GM18868 (cell line): Measurements from ENCODE around the gene DENND1B.
A peak's percentile ranks its signal among the peaks of the same experiment; 100 is the strongest.
"Not testable (repeated sequence)": the region's sequence is repeated elsewhere in the genome, so short reads cannot be mapped to it uniquely, and the experiment has no call there.

Experiments used
- ATAC-seq: cut with Tn5 transposase; IDR thresholded peaks from one replicate; pipeline ENCODE4 v1.9.1; 2021; ENCODE audit warnings: mild to moderate bottlenecking, moderate library complexity; ENCODE audit not compliant: unreplicated experiment

The DENND1B gene

GRCh38 chr1:197786280-197786679 is 11.0 kb upstream of the DENND1B start:
- ATAC-seq = no peak

- no peak for ATAC-seq
Observed at GRCh38 chr1:197783510-197783948, 8.2 kb upstream of the DENND1B start.

- no peak for ATAC-seq
Observed at GRCh38 chr1:197782722-197783360, 7.6 kb upstream of the DENND1B start.

DNA sequence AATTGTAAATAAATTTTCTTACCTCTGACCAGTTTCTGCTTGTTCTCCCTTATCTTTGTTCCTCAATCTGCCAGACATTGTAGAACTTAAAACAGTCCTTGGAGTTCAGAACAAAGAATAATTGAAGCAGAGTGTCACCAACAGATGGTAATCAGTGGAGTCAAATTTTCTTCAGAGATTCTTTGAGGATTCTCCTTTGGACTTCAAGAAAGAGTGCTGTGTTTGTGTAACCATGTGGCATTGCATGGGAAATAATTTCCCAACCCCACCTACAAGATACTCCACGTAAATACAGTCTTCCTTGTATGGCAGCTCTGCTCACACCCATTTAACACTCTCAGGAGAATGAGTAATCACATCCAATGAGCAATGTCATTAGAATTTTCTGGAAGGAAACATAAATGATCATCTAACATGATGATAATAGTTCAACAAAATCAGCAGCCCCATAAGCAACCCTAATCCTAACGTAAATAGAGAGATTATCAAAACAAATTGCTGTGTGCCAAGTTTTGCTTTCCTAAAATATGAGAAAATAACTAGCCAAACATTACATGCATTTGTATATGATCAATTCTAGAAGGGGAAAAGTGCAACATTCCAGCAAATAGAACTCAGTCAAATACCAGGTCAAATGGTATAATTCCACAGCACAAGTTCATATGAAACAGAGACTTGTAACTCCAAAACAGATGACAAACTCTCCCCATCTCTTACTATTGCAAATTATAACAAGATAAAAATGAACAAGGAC is 6.9 kb upstream of the DENND1B start:
- no peak for ATAC-seq

GRCh38 chr1:197779921-197780320 is 4.6 kb upstream of the DENND1B start:
- ATAC-seq = no peak

GRCh38 chr1:197778366-197778945 is 3.2 kb upstream of the DENND1B start:
- no peak for ATAC-seq

- peak; percentile 42 for ATAC-seq
Observed at GRCh38 chr1:197776351-197777105, 1.2 kb upstream of the DENND1B start.

GRCh38 chr1:197774466-197775281 is 606 bp downstream of the DENND1B start:
- peak; percentile 25 for ATAC-seq

GRCh38 chr1:197773856-197774255 is 1.4 kb downstream of the DENND1B start:
- no peak for ATAC-seq

GRCh38 chr1:197771904-197772556 is 3.2 kb downstream of the DENND1B start:
- ATAC-seq = no peak

- no peak for ATAC-seq
Observed at GRCh38 chr1:197771386-197771785, 3.9 kb downstream of the DENND1B start.

DNA sequence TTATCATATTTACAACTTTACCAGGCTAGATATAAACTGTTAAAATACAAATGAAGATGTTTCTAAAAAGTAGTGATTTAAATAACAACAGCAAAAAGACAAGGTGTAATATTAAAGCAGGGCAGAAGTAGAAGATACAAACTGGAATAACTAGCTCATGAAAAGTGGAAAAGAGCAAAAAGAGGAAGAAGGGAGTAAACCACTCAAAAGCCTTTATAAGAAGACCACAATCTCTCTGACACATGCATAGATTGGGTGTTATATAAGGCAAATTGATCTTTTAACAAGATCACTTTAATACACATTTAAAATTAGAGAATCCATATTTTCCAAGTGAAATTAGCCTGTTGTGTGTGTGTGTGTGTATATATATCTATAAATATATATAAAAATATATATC is 5.0 kb downstream of the DENND1B start:
- ATAC-seq = no peak

GRCh38 chr1:197769287-197769686 is 6.0 kb downstream of the DENND1B start:
- ATAC-seq = no peak

DNA sequence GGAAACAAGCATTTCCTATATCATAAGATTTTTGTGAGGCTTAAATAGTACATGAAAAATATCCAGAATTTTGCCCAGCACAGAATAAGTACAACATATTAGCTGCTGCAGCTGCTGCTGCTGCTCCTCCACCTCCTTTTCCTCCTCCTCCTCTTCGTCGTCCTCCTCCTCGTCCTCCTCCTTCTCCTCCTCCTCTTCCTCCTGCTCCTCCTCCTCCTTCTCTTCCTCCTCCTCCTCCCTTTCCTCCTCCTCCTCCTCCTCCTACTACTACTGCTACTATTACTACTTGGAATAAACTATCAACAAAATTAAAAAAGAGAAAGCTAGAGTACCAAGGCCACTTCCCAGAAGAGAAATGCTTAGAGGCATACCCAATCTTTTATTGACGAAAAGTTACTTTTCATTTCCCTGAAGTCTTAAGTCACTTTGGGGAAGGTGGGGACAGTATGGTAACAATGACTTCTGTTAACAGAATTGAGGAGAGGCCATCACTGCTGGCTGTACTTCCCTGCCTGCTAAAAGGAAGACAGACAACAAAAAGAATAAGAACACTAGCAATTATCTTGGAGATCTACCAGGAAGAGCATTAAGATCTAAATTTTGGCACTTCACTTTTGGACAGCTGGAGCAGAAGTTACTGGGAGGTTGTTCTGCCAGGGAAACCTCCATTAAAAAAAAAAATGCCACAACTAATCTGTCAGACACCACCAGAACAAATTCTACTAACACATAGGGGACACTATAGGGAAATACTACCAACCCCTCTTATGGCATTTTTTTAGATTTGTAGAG is 7.1 kb downstream of the DENND1B start:
- no peak for ATAC-seq

DNA sequence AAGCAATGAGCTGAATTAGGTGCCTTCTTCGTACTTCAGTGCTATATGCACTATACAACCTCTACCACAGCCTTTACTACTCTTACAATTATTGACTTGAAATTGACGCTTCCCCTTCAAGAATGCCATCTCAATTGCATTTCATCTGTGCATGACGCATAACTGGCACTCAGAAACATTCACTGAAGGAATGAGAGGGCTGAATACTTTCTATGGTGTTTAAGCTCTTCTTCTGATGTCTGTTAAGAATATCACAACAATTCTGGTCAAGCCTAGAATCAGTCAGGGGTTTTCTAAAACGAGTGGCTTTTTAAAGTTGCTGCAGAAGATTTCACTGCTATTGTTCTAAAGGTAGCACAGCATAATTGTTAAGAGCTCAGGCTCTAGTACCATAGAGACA is 11.5 kb downstream of the DENND1B start:
- no peak for ATAC-seq

GRCh38 chr1:197763307-197763706 is 12.0 kb downstream of the DENND1B start:
- ATAC-seq = no peak

DNA sequence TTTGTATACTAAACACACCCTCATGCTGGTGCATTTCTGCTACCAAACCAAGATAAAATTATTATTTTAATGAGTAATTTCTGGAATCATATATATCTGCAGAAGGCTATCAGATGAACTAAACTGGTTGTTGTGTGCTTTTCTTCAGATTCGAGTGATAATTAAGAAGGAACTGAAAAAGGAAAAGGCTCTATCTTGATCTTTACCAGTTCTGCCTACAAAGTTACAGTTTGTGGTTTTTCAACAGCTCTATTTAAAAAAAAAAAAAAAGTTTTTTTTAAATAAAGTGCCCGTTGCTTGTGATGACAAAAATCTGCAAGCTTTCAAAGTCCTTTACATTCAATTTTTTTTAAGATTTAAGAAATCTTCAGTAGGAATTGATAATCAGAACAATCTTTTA is 13.6 kb downstream of the DENND1B start:
- ATAC-seq = peak; percentile 93

GRCh38 chr1:197755553-197755952 is 19.7 kb downstream of the DENND1B start:
- not testable (repeated sequence) for ATAC-seq

GRCh38 chr1:197752652-197753164 is 22.6 kb downstream of the DENND1B start:
- ATAC-seq = not testable (repeated sequence)
